ENCODE measurements around the gene TLL2. TPM values are rescaled to one million over a fixed set of nuclear protein-coding genes. Genes with fewer than 3 reads are reported as not detected.

TLL2 gene
- total RNA-seq, 1 donor from 2014 or later = 1.2 TPM

- DNase-seq (ENCODE audit: low spot score) (no peak), ATAC-seq (no peak)
- intact Hi-C loops (cut with DNase I) = no loop called here
Measured at GRCh38 chr10:96511044-96511945, 2.4 kb downstream of the TLL2 start.

GRCh38 chr10:96509017-96509641 is 4.6 kb downstream of the TLL2 start:
- DNase-seq (ENCODE audit: low spot score) = no peak
- intact Hi-C loops (cut with DNase I) = no loop called here
- ATAC-seq = no peak

GRCh38 chr10:96507044-96507443 is 6.7 kb downstream of the TLL2 start:
- ATAC-seq = no peak
- intact Hi-C loops (cut with DNase I) = no loop called here

GRCh38 chr10:96505150-96506136 is 8.3 kb downstream of the TLL2 start:
- intact Hi-C loops (cut with DNase I) = no loop called here
- DNase-seq (ENCODE audit: low spot score) = no peak
- ATAC-seq = no peak

More at GRCh38 chr10:96507044-96507443, 6.7 kb downstream of the TLL2 start:
- no peak for DNase-seq (ENCODE audit: low spot score)

GRCh38 chr10:96502561-96503282 is 11.0 kb downstream of the TLL2 start:
- no peak for ATAC-seq
- DNase-seq (ENCODE audit: low spot score) = no peak
- intact Hi-C loops (cut with DNase I) = no loop called here

- DNase-seq (ENCODE audit: low spot score) (no peak), ATAC-seq (no peak)
- intact Hi-C loops (cut with DNase I) = no loop called here
Measured at GRCh38 chr10:96501985-96502384, 11.7 kb downstream of the TLL2 start.

- ATAC-seq (no peak), DNase-seq (ENCODE audit: low spot score) (no peak)
- intact Hi-C loops (cut with DNase I) = no loop called here
Measured at GRCh38 chr10:96500519-96500918, 13.2 kb downstream of the TLL2 start.

- ATAC-seq = no peak
- intact Hi-C loops (cut with DNase I) = no loop called here
- DNase-seq (ENCODE audit: low spot score) = no peak
Measured at GRCh38 chr10:96500050-96500449, 13.7 kb downstream of the TLL2 start.

- intact Hi-C loops (cut with DNase I) = no loop called here
- no peak for DNase-seq (ENCODE audit: low spot score)
Measured at GRCh38 chr10:96497391-96497790, 16.3 kb downstream of the TLL2 start.

GRCh38 chr10:96496281-96496925 is 17.3 kb downstream of the TLL2 start:
- ATAC-seq (no peak), DNase-seq (ENCODE audit: low spot score) (no peak)
- intact Hi-C loops (cut with DNase I) = no loop called here

More at GRCh38 chr10:96497391-96497790, 16.3 kb downstream of the TLL2 start:
- no peak for ATAC-seq

- ATAC-seq = no peak
- intact Hi-C loops (cut with DNase I) = no loop called here
- DNase-seq (ENCODE audit: low spot score) = no peak
Measured at GRCh38 chr10:96495544-96495943, 18.2 kb downstream of the TLL2 start.

GRCh38 chr10:96494694-96495093 is 19.0 kb downstream of the TLL2 start:
- intact Hi-C loops (cut with DNase I) = no loop called here
- DNase-seq (ENCODE audit: low spot score) = no peak
- no peak for ATAC-seq

- DNase-seq (ENCODE audit: low spot score) (no peak), ATAC-seq (no peak)
- intact Hi-C loops (cut with DNase I) = no loop called here
Measured at GRCh38 chr10:96493871-96494525, 19.7 kb downstream of the TLL2 start.

GRCh38 chr10:96493254-96493653 is 20.5 kb downstream of the TLL2 start:
- DNase-seq (ENCODE audit: low spot score) (no peak), ATAC-seq (no peak)
- intact Hi-C loops (cut with DNase I) = no loop called here

- intact Hi-C loops (cut with DNase I) = no loop called here
- DNase-seq (ENCODE audit: low spot score) = no peak
- ATAC-seq = no peak
Measured at GRCh38 chr10:96491303-96491702, 22.4 kb downstream of the TLL2 start.

GRCh38 chr10:96488161-96488935 is 25.4 kb downstream of the TLL2 start:
- intact Hi-C loops (cut with DNase I) = no loop called here
- DNase-seq (ENCODE audit: low spot score) (no peak), ATAC-seq (no peak)

Measured in sciatic nerve (tissue), 2 donors.